ENCODE data around the gene ANO9.
"Not testable (repeated sequence)": the region's sequence is repeated elsewhere in the genome, so short reads cannot be mapped to it uniquely, and the experiment has no call there.

Gene ANO9

GRCh38 chr11:441043-441417, 781 bp downstream of the ANO9 start:
- FAIRE-seq (no peak), DNase-seq (ENCODE audit: insufficient read length, low spot score) (no peak)
- no peak for TF ChIP-seq POLR2A (IDR thresholded peaks at IDR 0.05; ENCODE audit: low read depth, low read length)

GRCh38 chr11:440065-441042, 1.5 kb downstream of the ANO9 start:
- no peak for TF ChIP-seq POLR2A (IDR thresholded peaks at IDR 0.05; ENCODE audit: low read depth, low read length)
- DNase-seq (ENCODE audit: insufficient read length, low spot score) (no peak), FAIRE-seq (no peak)

DNA sequence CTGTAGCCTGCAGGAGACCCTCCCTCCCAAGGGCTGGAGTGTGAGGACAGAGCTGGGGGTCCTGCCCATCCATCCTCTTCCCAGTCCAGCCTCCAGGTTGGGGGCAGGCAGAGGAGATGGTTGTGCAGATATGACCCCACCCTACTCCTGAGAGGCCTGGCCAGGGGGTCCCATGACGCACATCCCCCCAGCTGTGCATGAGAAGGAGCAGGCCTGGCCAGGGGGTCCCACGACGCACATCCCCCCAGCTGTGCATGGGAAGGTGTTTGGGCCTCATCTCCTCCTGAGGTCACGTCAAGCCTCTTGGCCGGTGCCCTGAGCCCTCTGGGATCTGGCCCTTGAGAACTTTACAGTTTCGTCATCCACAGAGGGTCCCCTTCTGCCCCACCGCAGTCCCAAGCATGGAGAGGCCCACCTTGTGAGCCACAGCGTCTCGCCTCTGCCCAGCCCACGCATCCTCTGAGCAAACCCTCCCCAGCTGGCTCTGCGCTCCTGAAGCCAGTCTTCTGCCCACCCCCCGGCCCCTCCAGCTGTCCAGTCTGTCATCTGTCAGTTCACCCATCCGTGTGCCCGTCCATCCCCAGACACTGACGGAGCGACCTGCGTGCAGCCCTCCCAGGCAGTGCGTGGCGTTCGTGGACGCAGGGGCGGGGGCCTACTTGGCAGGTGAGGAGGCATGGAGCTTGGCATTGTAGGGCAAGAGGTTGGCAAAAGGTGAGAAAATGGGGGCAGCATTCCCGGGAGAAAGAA, 2.3 kb downstream of the ANO9 start:
- DNase-seq (ENCODE audit: insufficient read length, low spot score) (no peak), FAIRE-seq (no peak)
- TF ChIP-seq POLR2A (IDR thresholded peaks at IDR 0.05; ENCODE audit: low read depth, low read length): no peak

- no peak for DNase-seq (ENCODE audit: insufficient read length, low spot score)
- FAIRE-seq: no peak
- TF ChIP-seq POLR2A (IDR thresholded peaks at IDR 0.05; ENCODE audit: low read depth, low read length): no peak
These were observed 3.5 kb downstream of the ANO9 start for GRCh38 chr11:438101-438844.

- no peak for TF ChIP-seq POLR2A (IDR thresholded peaks at IDR 0.05; ENCODE audit: low read depth, low read length)
- FAIRE-seq: no peak
These were observed 4.5 kb downstream of the ANO9 start for GRCh38 chr11:437228-437870.

DNA sequence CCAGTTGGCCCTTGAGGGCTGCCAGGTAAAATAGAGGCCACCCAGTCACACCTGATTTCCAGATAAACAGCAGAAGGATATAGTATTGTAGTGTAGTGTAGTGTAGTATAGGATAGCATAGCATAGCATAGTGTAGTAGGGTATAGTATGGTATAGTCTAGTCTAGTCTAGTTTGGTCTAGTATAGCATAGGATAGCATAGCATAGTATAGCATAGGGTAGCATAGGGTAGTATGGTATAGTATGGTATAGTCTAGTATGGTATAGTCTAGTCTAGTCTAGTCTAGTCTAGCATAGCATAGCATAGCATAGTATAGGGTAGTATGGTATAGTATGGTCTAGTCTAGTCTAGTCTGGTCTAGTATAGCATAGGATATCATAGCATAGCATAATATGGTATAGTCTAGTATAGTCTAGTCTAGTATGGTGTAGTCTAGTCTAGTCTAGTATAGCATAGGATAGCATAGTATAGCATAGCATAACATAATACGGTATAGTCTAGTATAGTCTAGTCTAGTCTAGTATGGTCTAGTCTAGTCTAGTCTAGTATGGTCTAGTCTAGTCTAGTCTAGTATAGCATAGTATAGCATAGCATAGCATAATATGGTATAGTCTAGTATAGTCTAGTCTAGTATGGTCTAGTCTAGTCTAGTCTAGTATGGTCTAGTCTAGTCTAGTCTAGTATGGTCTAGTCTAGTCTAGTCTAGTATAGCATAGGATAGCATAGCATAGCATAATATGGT, 6.6 kb downstream of the ANO9 start:
- not testable (repeated sequence) for DNase-seq (ENCODE audit: insufficient read length, low spot score); FAIRE-seq

More at GRCh38 chr11:437228-437870, 4.5 kb downstream of the ANO9 start:
- DNase-seq (ENCODE audit: insufficient read length, low spot score): no peak

- no peak for TF ChIP-seq POLR2A (IDR thresholded peaks at IDR 0.05; ENCODE audit: low read depth, low read length)
These were observed 7.3 kb downstream of the ANO9 start for GRCh38 chr11:434496-434895.

GRCh38 chr11:433641-434040, 8.2 kb downstream of the ANO9 start:
- FAIRE-seq (no peak), DNase-seq (ENCODE audit: insufficient read length, low spot score) (no peak)
- no peak for TF ChIP-seq POLR2A (IDR thresholded peaks at IDR 0.05; ENCODE audit: low read depth, low read length)

More at GRCh38 chr11:434496-434895, 7.3 kb downstream of the ANO9 start:
- DNase-seq (ENCODE audit: insufficient read length, low spot score): no peak
- no peak for FAIRE-seq

DNA sequence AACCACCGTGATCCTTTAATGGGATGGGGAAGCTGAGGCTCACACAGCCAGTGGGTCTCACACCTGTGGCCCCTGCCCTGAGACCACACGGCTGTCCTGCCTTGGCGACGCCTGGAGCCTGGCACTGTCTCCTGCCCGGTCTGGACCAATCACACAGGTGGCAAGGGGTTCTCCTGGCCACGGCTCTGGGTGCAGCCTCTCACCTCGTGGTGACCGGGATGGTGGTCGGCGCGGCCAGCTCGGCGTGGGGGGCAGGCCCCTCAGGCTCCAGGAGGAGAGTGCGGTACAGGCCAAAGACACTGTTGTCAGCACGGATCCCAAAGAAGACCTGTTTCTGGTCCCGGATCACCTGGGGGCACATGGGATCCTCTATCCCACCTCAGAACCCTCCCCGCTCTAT, 8.7 kb downstream of the ANO9 start:
- FAIRE-seq: no peak
- DNase-seq (ENCODE audit: insufficient read length, low spot score): no peak
- TF ChIP-seq POLR2A (IDR thresholded peaks at IDR 0.05; ENCODE audit: low read depth, low read length): no peak

- FAIRE-seq (no peak), DNase-seq (ENCODE audit: insufficient read length, low spot score) (no peak)
- no peak for TF ChIP-seq POLR2A (IDR thresholded peaks at IDR 0.05; ENCODE audit: low read depth, low read length)
These were observed 9.2 kb downstream of the ANO9 start for GRCh38 chr11:432501-433100.

DNA sequence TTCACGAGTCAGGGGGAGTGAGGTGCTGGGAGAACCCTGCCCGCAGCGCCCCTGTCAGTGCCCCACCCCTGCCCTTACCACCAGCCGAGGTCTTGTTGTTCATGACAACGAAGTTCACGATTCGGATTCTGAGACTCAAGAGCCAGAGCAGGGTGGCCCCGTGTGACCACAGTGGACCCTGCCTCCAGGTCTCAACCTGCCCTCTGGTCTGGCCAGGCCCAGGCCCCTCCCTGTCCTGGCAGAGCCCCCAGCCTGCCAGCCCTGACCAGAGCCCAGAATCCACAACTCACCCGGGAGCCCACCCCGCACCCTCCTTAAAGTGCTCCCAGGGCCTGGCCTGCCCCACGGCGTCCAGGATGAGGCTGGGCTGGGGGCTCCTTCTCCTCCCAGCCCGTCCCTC, 9.9 kb downstream of the ANO9 start:
- no peak for FAIRE-seq
- no peak for DNase-seq (ENCODE audit: insufficient read length, low spot score)
- TF ChIP-seq POLR2A (IDR thresholded peaks at IDR 0.05; ENCODE audit: low read depth, low read length): no peak

DNA sequence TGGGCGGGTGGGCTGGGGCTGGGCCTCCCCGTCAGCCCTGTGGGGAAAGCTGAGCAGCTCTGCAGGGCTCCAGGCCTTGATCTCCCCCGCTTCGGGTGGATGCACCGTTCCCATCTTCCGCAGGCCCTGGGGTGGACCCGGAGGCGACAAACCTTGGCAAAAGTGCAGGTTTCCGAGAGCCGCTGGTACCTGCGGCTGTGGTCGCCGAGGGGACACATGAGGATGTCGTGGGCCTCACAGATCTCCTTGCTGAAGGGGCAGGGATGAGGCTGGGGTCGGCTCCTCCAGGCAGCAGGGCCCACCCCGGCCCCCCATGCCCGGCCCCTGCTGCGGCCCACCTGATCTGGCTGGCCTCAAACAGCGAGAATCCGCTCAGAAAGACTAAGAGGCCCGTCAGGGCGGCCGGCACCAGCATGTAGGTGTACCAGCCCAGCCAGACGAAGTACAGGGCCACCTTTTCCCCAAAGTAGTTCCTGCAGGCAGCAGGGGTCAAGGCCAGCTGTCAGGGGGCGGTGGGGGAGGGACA, 11.8 kb downstream of the ANO9 start:
- DNase-seq (ENCODE audit: insufficient read length, low spot score) (no peak), FAIRE-seq (no peak)
- no peak for TF ChIP-seq POLR2A (IDR thresholded peaks at IDR 0.05; ENCODE audit: low read depth, low read length)
